CD4-positive, alpha-beta memory T cell (primary cell): ENCODE measurements around the gene OR4K1. TPM values are rescaled to one million over a fixed set of nuclear protein-coding genes. Genes with fewer than 3 reads are reported as not detected.
A peak's percentile ranks its signal among the peaks of the same experiment; 100 is the strongest.

Experiments
- CTCF ChIA-PET: fragments of 350-600 bp; sonication (Branson Sonifier 250); formaldehyde crosslinking; loops from one replicate; lab custom pipeline; 2021; ENCODE audit warnings: inconsistent platforms; ENCODE audit not compliant: partially characterized antibody; lab: Charles Lee
- POLR2A ChIA-PET: fragments of 350-600 bp; sonication (Branson Sonifier 250); formaldehyde crosslinking; loops from one replicate; lab custom pipeline; 2021; ENCODE audit not compliant: partially characterized antibody; lab: Charles Lee
- DNase-seq, 5 donors: peaks; one replicate each; pipeline versions ENCODE4 v3.0.0 to v3.0.0-alpha.2; 2020 to 2022; ENCODE audit warnings: mixed read lengths in 1 of 5
- H3K27ac ChIP-seq: one replicate; pipeline ENCODE4 v1.7.0; 2013; ENCODE audit warnings: low read depth, low read length
- H3K27me3 ChIP-seq: 2 replicates; pipeline ENCODE4 v1.7.0; 2013; ENCODE audit warnings: mild to moderate bottlenecking, low read length, moderate library complexity; ENCODE audit not compliant: insufficient read depth
- H3K36me3 ChIP-seq: 2 replicates; pipeline ENCODE4 v1.7.0; 2013; ENCODE audit warnings: mild to moderate bottlenecking, low read length, moderate library complexity; ENCODE audit not compliant: insufficient read depth
- H3K4me1 ChIP-seq: 2 replicates; pipeline ENCODE4 v1.7.0; 2013; ENCODE audit warnings: mild to moderate bottlenecking, low read length, moderate library complexity; ENCODE audit not compliant: insufficient read depth
- H3K4me3 ChIP-seq, 2 donors: one replicate each; pipeline ENCODE4 v1.7.0; 2013; ENCODE audit warnings: low read length in 2 of 2, mild to moderate bottlenecking in 1 of 2
- H3K9me3 ChIP-seq, 2 donors: one replicate each; pipeline ENCODE4 v1.7.0; 2013; ENCODE audit warnings: low read length in 2 of 2, control low read depth in 1 of 2; ENCODE audit not compliant: control insufficient read depth in 1 of 2
- H3K27ac Mint-ChIP-seq, 7 donors: one replicate each; pipeline ENCODE4 v1.8.0; 2020 to 2021; ENCODE audit warnings: mixed read lengths in 7 of 7, mild to moderate bottlenecking in 6 of 7, inconsistent platforms in 3 of 7, moderate library complexity in 3 of 7
- H3K27me3 Mint-ChIP-seq, 2 donors: one replicate each; pipeline ENCODE4 v1.8.0; 2020 to 2021; ENCODE audit warnings: mixed read lengths in 2 of 2
- H3K36me3 Mint-ChIP-seq, 2 donors: one replicate each; pipeline ENCODE4 v1.8.0; 2020 to 2021; ENCODE audit warnings: mixed read lengths in 2 of 2, inconsistent platforms in 1 of 2, mild to moderate bottlenecking in 1 of 2
- H3K4me1 Mint-ChIP-seq, 4 donors: one replicate each; pipeline ENCODE4 v1.8.0; 2020 to 2021; ENCODE audit warnings: mixed read lengths in 4 of 4, mild to moderate bottlenecking in 1 of 4
- H3K4me3 Mint-ChIP-seq, 8 donors: one replicate each; pipeline ENCODE4 v1.8.0; 2020 to 2021; ENCODE audit warnings: mixed read lengths in 8 of 8, mild to moderate bottlenecking in 7 of 8, moderate library complexity in 6 of 8, inconsistent platforms in 3 of 8
- H3K9me3 Mint-ChIP-seq, 8 donors: one replicate each; pipeline ENCODE4 v1.8.0; 2020 to 2021; ENCODE audit warnings: mixed read lengths in 8 of 8, mild to moderate bottlenecking in 5 of 8, inconsistent platforms in 3 of 8, moderate library complexity in 1 of 8
- intact Hi-C: fragments of 100-400 bp; cut with micrococcal nuclease; formaldehyde crosslinking; loops from one replicate; pipeline ENCODE4 v1.15.1; 2023
- polyA plus RNA-seq, 2 donors: library from polyadenylated mRNA; unstranded; fragments of 300-500 nt; fragmentation: Illumina TruSeq; gene quantifications; one replicate each; pipeline ENCODE4 v1.2.3, GENCODE V29; 2021
- total RNA-seq, 2 experiments: library from RNA; stranded (reverse); gene quantifications; one replicate each; pipeline ENCODE4 v1.2.3, GENCODE V29; 2021

The OR4K1 gene
- total and polyA plus RNA-seq, 4 experiments from 2014 or later: not detected

DNA sequence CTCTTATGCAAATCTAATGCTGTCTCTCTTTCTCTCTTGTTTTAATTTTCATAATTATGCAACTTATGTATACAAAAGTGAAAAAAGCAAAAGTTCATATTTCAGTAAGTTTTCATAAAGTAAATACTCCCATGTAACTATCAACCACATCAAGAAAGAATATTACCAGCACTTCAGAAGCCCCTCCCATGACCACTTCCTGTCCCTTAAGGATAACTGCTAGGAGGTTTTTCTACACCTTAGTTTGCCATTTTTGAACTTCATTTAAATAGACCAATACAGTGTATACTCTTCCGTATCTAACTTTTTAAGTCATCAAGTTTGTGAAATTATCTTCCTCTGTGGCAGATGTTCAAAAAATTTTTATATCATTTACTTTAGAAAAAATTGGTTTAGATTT, 44.1 kb downstream of the OR4K1 start:
- intact Hi-C loops: loop anchor here (10.0 kb wide), 1 partner anchor 640 kb away; no protein-coding TSS in a partner anchor
- POLR2A ChIA-PET: no interaction called here
- Mint-ChIP-seq H3K36me3 (peaks cover 5 to 8% of the 10 kb centered on the region in 2 donors), H3K4me1 (peaks cover 21 to 38% (median 32%) of the 10 kb centered on the region in 4 donors), H3K4me3 (peak overlapping the region in 6 of 8 donors; percentile 11 to 70 (median 58)), H3K27me3 (no peaks in the 10 kb centered on the region), H3K9me3 (peaks cover 0 to 10% (median 2%) of the 10 kb centered on the region in 8 donors), H3K27ac (peak overlapping the region; percentile 8 to 90 (median 27))
- no peaks in the 10 kb centered on the region for H3K9me3 ChIP-seq
- no peaks in the 10 kb centered on the region for H3K36me3 ChIP-seq
- H3K4me1 ChIP-seq: peaks cover 29% of the 10 kb centered on the region
- peak; percentile 60 to 76 (median 66) for DNase-seq
- H3K27ac ChIP-seq: no peak overlapping the region
- H3K27me3 ChIP-seq: no peaks in the 10 kb centered on the region
- CTCF ChIA-PET: no interaction called here
- H3K4me3 ChIP-seq: peak overlapping the region in 1 of 2 donors; percentile 24

GRCh38 chr14:19975291-19975690, 44.6 kb downstream of the OR4K1 start, which contains the start of gene OR4K15:
Gene OR4K15 (plus strand): TSS chr14:19975591. CDS start chr14:19975591, 0 bp downstream.
- peak within 1 kb of the TSS; percentile 27 to 90 (median 48) for H3K27ac Mint-ChIP-seq
- no peak for DNase-seq
- no peaks in the 10 kb centered on the region for H3K27me3 Mint-ChIP-seq

More at GRCh38 chr14:19975291-19975690, 44.6 kb downstream of the OR4K1 start, which contains the start of gene OR4K15:
- H3K4me3 Mint-ChIP-seq: peak within 1 kb of the TSS in 6 of 8 donors; percentile 11 to 70 (median 58)
- H3K4me3 ChIP-seq: peak within 1 kb of the TSS in 1 of 2 donors; percentile 24
- H3K36me3 ChIP-seq: no peaks in the 10 kb centered on the region
- POLR2A ChIA-PET: no interaction called here
- peaks cover 0 to 10% (median 2%) of the 10 kb centered on the region in 8 donors for H3K9me3 Mint-ChIP-seq
- peaks cover 5 to 8% of the 10 kb centered on the region in 2 donors for H3K36me3 Mint-ChIP-seq
- H3K4me1 Mint-ChIP-seq: peaks cover 21 to 38% (median 32%) of the 10 kb centered on the region in 4 donors
- peaks cover 29% of the 10 kb centered on the region for H3K4me1 ChIP-seq
- intact Hi-C loops: loop anchor here (10.0 kb wide), 1 partner anchor 640 kb away; no protein-coding TSS in a partner anchor
- H3K27ac ChIP-seq: no peak within 1 kb of the TSS
- H3K27me3 ChIP-seq: no peaks in the 10 kb centered on the region
- no peaks in the 10 kb centered on the region for H3K9me3 ChIP-seq
- CTCF ChIA-PET: no interaction called here

Other genes starting within 250 kb of the OR4K1 start
- gene OR11H2, start 217.0 kb upstream of the OR4K1 start, total RNA-seq: not detected
- gene OR11H2, start 217.0 kb upstream of the OR4K1 start, polyA plus RNA-seq: not detected
- gene OR4Q3, start 187.3 kb upstream of the OR4K1 start, total RNA-seq: not detected
- gene OR4Q3, start 187.3 kb upstream of the OR4K1 start, polyA plus RNA-seq: not detected
- not detected for gene OR4M1, start 157.4 kb upstream of the OR4K1 start, total RNA-seq
- not detected for gene OR4M1, start 157.4 kb upstream of the OR4K1 start, polyA plus RNA-seq
- gene OR4N2, start 127.1 kb upstream of the OR4K1 start, total RNA-seq: not detected
- not detected for gene OR4N2, start 127.1 kb upstream of the OR4K1 start, polyA plus RNA-seq
- not detected for gene OR4K2, start 55.8 kb upstream of the OR4K1 start, total RNA-seq
- not detected for gene OR4K2, start 55.8 kb upstream of the OR4K1 start, polyA plus RNA-seq
- not detected for gene OR4K5, start 10.3 kb upstream of the OR4K1 start, total RNA-seq
- gene OR4K5, start 10.3 kb upstream of the OR4K1 start, polyA plus RNA-seq: not detected
- gene OR4K15, start 44.7 kb downstream of the OR4K1 start, total RNA-seq: not detected
- gene OR4K15, start 44.7 kb downstream of the OR4K1 start, polyA plus RNA-seq: not detected
- gene OR4Q2, start 71.2 kb downstream of the OR4K1 start, total RNA-seq: not detected
- gene OR4Q2, start 71.2 kb downstream of the OR4K1 start, polyA plus RNA-seq: not detected
- gene OR4K14, start 88.4 kb downstream of the OR4K1 start, total RNA-seq: not detected
- not detected for gene OR4K14, start 88.4 kb downstream of the OR4K1 start, polyA plus RNA-seq
- not detected for gene OR4K13, start 105.1 kb downstream of the OR4K1 start, total RNA-seq
- not detected for gene OR4K13, start 105.1 kb downstream of the OR4K1 start, polyA plus RNA-seq
- gene OR4L1, start 129.1 kb downstream of the OR4K1 start, total RNA-seq: not detected
- not detected for gene OR4L1, start 129.1 kb downstream of the OR4K1 start, polyA plus RNA-seq
- not detected for gene OR4K17, start 179.8 kb downstream of the OR4K1 start, total RNA-seq
- gene OR4K17, start 179.8 kb downstream of the OR4K1 start, polyA plus RNA-seq: not detected
- not detected for gene OR4N5, start 207.9 kb downstream of the OR4K1 start, total RNA-seq
- gene OR4N5, start 207.9 kb downstream of the OR4K1 start, polyA plus RNA-seq: not detected